Activated CD4-positive, alpha-beta T cell treated with anti-CD3 and anti-CD28 coated beads, Interleukin-10, Interleukin-2, amounts not matched to agents 100 ng/mL and 50 ng/mL, durations not matched to agents 16 hours and 8 hours (primary cell): ENCODE measurements around the gene MYO10.
"Not testable (repeated sequence)": the region's sequence is repeated elsewhere in the genome, so short reads cannot be mapped to it uniquely, and the experiment has no call there.

ENCODE experiments used
- DNase-seq: peaks from one replicate; pipeline ENCODE4 v3.0.0-alpha.2; 2020

Gene MYO10

DNA sequence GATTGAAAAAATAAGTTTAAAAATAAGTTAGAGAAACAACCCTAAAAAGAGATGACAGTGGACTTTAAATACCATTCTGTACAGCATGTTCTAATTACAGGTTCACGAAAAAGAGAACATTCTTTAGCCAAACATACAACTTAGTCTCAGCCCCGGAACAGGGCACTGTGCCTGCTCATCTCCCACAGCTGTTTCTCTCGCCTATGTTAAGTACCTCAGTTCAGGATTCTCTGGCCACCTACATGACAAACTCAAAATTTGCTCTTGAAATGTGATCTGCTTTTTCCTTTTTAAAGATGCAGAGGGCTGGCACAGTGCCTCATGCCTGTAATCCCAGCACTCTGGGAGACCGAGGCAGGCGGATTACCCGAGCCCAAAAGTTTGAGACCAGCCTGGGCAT is 52.3 kb downstream of the MYO10 start:
- DNase-seq = no peak

DNA sequence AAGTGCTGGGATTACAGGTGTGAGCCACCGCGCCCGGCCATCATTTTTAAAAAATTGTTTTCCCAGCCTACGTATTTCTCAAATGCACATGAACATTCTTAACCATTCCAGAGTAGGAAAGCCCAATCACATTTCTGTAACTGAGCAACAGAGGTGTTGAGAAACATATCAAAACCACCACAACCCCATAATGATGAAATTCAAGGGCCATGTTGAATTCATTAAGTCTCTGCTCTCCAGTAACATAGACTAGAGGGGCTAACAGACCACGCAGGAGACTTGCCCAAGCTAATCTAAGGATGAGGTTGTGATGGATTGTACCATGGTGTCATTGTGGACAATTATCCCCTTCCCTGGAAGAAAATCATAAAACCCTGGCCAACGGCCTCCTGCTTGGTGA is 52.9 kb downstream of the MYO10 start:
- no peak for DNase-seq

DNA sequence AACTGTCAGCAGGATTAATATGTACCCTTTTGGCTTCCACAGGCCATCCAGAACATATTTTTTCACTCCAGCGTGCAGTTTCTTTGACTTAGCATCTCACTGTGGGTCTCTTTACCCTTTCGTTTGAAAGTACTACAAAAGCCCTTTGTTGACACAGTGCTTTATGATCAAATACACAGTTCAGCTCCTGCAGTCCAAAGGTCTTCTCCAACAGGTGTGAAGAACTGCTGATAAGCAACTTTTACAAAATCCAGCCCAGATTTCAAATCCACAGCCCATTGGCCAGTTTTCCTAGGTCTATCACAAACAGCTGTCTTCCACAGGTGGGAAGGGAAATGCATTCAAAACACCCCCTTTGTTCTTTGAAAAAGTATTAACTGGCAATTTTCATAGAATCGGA is 54.8 kb downstream of the MYO10 start:
- DNase-seq = no peak

DNA sequence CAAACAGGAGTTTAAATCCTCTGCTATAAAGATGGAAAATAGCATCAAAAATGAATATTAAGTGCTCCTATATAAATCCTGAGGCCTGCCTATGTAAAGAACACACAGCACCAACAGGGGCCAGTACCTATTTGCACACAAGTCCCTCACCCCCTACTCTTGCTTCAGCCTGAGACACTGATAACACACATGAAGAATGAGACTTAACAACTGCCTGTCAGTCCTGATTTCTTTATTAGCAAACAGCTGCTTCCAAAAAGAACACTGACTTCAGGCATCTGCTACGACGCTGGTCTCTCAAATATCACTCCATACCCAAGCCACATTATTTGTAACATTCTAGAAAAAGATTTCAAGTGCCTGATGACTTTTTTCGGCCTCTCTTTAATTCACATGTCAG is 55.5 kb downstream of the MYO10 start:
- DNase-seq = no peak

DNA sequence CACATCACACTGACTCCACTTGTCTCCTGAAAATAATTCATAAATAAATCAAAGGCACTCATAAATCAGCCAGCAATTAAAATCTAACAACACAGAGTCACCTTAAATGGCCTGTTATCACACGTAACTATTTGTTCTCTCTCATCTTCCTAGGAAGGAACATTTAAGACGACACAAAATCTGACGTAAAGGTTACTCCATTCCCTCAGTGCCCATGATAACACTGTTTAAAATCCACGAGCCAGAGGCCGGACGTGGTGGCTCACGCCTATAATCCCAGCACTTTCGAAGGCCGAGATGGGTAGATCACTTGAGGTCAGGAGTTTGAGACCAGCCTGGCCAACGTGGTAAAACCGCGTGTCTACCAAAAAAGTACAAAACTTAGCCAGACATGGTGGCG is 56.4 kb downstream of the MYO10 start:
- no peak for DNase-seq

DNA sequence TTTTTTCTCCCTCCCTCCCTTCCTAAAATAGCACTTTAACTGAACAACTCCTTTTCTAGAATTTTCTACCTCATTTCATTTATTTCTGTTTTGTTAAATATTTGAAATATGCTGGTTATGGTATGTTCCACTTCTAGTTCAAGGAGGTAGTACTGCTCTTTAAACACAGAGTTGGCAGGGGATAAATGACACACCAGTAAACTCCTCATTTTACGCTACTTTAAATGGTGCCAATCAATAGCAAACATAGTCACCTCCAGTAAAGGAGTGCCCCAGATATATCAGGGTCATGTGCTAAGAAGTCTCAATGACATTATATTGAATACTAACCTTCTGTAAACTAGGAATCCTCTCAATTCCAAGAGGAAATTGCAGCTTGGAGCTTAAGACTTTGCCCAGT is 56.9 kb downstream of the MYO10 start:
- no peak for DNase-seq

DNA sequence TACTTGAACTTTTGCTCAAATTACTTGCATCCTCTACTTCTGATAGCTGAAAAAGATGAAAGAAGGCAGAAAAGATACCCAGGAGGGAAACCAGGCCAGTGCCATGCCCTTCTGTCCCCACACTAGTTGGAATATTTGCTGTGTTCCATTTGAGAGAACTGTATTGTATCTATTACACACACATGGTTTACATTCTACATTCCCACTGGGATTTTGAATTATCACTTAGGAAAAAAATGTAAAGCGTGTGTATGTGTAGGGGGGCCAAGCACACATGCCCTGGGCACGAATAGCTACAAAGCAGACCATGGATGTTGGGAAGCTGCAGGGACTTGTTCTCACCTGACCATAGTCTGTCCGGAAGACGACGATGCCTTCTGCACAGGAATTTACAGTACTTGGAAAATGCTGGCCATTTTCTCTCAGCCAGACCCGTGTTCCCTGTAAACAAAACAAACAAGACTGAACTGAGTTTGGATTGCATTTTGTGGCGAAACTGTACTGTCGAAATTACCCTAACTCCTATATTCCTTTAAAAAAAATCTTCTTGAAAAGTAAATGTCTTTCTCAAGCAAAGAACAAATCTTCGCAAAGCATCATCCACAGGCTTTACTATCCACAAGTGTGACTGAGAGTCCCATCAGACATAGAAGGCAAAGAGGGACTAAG is 58.7 kb downstream of the MYO10 start:
- no peak for DNase-seq

DNA sequence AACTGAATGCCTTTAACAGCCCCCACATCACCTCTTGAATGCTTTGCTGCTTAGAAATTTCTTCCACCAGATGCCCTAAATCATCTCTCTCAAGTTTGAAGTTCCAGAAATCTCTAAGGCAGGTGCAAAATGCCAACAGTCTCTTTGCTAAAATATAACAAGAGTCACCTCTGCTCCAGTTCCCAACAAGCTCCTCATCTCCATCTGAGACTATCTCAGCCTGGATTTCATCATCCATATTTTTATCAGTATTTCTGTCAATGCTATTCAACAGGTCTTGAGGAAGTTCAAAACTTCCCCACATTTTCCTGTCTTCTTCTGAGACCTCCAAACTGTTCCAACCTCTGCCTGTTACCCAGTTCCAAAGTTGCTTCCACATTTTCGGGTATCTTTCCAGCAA is 61.7 kb downstream of the MYO10 start:
- DNase-seq = not testable (repeated sequence)

DNA sequence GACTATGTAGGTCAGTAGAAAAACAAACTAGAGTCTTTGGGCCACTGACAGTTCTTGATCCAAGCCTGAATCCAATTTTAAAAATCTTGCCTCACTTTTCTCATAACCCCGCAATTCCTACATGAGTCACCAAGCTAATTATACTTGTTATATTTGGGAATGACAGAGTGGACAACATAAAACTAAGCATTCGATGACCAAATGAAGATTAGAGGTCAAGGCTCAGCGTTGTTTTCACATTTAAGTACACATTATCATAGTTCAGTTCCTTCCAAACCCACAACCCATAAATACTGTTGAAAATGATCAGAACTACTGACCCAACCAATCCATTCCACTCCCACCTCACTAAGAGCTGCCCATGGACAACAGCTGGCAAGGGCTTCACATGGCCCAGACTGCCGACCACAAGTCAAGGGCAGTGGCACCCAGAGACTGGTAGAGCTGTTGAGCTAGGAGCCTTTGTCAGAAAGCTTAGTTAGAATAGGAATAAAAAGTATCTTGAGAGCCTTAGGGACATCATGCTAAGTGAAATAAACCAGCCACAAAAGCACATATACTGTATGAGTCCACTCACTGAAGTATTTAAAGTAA is 64.2 kb downstream of the MYO10 start:
- no peak for DNase-seq

DNA sequence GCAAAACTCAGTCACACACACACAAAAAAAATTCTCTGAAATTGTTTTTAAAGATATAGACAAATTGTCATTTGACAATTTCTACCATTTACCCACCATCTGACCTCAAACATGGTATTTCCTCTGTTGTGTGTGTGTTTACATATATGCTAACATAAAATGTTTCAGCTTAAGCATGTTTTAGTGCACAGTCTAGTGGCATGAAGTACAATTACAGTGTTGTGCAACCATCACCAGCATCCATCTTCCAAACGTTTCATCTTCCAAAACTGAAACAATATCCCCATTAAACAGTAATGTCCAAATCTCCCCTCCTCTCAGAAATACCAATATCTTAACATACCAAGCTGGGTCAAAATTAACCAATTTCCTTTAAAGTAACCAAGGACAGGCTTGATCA is 65.2 kb downstream of the MYO10 start:
- no peak for DNase-seq

DNA sequence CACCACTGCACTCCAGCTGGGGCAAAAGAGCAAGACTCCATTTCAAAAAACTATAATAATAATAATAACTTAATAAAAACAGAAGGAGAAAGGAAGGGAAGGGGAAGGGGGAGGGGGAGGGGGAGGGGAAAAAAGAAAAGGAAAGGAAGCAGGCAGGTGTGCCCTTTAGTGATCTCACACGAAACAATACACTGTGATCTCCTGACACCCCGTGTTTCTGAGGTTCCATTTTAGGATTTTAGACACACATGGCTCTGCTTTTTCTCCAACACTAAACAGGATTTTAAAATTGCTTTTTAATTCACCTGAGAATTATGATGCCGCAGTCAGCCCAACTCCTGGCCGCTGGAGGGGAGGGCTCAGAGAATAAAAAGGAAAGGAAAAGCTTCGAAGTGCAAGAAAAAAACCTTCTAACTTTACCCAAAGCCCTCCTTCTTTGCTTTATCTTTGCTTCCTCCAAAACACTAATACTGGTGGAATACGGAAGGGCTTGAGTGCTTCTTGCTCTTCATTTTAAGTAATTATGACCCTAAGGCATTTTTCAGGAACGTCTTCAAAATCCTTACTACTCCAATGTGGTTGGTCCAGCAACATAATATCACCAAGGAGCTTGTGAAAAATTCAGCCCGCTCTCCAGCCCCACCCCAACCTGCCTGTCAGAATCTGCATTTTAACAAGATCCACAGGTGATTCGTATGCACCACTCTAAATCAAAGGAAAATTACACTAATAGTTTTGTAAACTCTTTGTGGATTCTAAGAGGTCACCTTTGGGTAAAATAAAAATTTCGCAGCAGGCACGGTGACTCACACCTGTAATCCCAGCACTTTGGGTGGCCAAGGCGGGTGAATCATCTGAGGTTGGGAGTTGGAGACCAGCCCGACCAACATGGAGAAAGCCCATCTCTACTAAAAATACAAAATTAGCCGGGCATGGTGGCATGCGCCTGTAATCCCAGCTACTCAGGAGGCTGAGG is 66.0 kb downstream of the MYO10 start:
- DNase-seq = no peak

DNA sequence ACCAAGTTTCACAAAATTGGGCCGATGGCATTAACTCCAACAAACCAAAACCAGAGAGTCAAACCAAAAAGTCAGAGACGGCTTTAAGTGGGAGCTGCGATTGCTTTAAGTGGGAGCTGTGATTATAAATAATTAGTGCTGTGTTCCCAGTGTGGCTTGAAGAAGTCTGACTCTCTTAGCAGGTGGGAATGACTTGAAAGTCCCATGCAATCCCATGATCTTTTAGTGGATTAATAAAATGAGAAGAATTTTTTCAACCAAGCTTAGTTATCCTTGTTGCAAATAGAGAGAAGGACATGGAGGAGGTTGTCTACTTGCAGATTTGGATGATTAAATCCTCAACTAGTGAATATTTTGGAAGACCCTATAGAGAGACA is 68.5 kb downstream of the MYO10 start:
- no peak for DNase-seq

DNA sequence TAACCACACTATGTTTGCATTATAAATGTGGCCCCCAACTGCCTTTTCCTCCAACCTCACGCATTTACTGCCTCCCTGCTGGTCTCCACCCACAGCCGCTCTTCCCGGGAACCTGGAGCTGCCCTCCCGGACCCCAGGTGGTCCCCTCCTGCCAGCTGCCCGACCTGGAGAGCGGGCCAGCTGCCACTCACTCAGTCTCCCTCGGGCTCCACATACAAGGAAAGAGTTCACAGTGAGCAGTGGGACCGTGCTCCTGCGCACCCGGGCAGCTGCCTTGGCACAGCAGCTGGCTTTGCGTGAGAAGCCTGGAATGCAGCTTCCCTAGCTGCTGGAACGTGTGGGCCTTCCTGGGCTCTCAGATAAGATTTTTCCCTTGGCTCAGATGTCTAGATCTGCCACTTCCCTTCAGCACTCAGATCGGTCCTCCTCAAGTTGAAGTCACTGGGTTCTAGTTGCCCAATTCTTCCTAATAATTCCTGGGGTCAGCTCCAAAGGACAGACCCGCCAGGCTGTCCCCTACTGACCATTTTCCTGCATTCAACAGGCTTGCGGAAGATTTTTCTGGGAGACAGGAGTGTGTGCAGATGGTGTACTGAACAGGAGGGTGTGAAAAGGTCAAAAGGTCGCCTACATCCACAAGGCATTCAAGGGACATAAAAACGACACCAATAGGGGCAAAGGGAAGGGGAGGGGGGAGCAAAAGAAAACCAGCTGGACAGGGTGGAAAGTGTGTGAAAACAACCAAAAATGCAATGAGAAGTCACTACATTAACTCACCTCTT is 69.1 kb downstream of the MYO10 start:
- no peak for DNase-seq

DNA sequence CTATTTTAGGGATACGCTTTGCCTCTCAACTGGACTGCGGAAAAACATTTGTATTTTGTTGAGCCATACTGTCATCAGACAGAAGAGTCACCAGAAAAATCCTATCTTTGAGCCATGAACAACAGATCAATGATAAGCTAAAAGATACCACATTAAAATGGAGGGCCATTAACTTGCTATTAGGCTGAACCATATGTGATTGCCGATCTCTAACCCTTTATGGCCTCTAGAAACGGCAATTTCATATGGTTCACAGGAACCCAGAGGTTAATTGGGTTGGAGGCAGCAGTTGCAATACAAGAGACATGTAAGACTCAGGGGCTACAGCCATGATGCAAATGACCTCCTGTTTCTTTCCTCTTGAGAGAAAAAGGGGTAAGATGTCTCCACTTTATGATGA is 69.8 kb downstream of the MYO10 start:
- no peak for DNase-seq

DNA sequence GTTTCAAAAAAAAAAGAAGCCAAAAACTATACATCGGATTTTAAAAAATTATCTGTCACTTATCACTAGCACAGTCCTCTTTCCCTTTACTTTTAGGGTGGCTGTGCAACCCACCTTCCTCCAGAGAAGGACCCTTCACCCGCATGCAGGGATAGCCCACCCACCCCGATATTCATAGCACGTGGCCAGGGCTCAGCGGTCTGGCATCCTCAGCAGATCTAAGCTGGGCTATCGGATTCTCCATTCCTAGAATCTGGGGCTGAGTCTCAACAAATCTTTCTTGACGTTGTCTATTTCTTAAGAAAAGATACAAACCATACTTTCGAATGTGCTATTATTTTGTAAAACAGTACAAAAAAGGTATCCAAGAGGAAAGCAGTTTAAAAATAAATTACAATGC is 70.9 kb downstream of the MYO10 start:
- DNase-seq = no peak

DNA sequence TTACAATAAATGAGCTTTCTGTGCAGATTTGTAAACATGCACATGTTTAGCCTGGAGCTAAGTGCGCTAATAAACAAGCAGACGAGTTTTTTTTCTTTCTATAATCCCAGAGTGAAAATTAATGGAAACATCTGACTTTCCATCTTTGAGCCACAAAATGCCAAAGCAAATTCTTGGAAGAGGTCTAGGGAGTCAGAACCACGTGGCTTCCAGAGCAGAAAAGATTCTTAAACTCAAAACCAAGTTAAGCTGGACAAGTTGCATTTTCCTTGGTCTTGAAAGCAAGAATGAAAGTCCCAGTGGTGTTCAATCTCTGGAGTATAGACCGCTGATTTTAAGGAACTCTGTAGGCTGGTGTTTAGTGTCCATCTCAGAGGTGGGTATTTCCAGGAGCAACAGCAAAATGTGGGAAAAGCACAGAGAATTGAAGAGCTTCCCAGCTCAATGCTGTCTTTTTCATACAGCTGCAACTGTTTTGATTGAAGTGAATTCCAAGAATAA is 71.4 kb downstream of the MYO10 start:
- DNase-seq = no peak

DNA sequence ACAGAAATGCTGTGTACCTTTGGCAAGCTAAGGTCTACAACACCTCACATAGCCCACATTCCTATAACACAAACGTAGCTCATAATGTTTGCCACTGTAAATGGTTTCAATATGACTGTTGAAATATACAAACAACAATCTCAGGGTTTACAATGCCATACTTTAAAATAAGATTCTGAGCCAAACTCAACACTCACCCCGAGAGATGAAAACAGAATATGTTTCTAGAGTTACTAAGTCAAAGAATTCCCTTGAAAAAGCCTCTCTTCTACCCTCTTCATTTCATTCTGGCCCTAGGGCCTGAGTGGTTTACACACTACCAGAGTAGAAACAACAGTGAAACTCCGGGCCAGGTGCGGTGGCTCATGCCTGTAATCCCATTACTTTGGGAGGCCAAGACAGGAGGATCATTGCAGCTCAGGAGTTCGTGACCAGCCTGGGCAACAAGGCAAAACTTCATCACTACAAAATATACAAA is 72.6 kb downstream of the MYO10 start:
- DNase-seq = no peak

DNA sequence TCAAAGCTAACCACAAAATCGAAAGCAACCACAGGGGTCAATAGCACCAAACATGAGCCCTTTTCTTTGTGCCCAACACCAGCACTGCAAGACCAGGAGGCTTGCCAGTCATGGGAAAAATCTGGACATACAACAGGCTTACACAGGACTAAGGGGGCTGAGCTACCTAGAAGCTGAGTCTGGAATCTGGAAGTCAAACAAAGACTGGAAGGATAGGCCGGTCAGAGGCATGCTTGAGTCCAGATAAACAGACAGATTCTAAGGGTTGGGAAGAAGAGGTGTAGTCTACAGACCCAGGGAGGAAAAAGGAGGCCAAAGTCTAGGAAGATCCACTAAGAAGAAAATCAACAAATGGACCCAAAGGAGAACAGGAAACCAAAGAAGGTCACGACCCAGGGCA is 73.3 kb downstream of the MYO10 start:
- DNase-seq = no peak

DNA sequence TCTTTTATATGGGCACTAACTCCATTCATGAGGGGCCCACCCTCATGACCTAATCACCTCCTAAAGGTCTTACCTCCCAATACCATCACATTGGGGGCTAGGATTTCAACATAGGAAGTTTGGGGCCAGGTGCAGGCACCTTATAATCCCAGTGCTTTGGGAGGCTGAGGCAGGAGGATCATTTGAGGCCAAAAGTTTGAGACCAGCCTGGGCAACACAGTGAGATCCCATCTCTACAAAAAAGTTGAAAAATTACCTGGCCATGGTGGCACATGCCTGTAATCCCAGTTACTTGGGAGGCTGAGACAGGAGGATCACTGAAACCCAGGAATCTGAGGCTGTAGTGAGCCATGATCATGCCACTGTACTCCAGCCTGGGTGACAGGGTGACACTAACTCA is 76.7 kb downstream of the MYO10 start:
- no peak for DNase-seq

DNA sequence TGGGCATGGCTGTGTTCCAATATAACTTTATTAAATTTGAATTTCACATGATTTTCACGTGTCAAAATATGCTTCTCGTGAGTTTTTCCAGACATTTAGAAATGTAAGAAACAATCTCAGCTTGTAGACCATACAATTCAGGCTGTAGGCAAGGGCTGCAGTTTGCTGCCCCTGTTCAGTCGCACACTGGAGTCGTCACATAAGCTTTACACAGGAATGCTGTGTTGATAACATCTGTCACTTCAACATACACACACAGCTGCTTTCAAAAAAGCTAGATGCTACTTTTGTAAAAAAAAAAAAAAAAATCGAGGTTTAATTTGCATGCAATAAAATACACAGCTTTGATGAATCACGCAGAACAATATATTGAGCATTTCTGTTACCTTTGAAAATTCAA is 77.9 kb downstream of the MYO10 start:
- no peak for DNase-seq

DNA sequence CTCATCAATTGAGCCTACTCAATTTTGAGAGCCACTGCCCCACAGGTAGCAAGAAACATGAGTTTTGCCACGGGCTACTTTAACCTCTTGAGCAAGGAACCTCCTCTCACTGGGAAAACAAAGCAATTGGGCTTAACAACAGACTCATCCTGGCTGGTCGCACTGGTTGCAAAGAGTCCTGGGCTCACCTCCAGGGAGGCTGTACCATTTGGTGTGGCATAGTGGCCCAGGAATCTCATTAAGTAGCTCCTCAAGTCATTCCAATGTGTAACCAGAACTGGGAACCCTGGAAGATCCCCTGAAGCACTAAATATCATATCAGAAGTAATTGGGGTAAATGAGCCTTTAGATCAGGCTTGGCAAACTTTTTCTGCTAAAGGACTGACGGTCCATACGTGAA is 78.5 kb downstream of the MYO10 start:
- DNase-seq = no peak

DNA sequence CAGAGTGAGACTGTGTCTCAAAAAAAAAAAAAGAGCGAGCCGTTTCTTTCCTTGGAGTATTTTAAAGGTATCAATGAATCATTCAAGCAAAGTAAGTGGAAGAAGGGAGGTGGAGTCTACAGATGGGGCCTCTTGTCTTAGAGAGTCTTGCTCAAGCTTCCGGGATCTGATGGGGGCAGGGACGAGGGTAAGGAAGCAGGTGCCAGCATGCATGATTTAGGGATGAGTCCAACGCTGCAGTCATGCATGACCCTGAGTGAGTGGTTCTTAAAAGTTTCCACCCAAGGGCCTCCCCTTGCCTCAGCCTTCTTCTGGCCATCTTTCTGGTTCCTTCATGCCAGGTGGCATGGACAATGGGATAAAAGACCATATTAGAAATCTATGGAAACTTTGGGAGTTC is 79.6 kb downstream of the MYO10 start:
- DNase-seq = no peak

DNA sequence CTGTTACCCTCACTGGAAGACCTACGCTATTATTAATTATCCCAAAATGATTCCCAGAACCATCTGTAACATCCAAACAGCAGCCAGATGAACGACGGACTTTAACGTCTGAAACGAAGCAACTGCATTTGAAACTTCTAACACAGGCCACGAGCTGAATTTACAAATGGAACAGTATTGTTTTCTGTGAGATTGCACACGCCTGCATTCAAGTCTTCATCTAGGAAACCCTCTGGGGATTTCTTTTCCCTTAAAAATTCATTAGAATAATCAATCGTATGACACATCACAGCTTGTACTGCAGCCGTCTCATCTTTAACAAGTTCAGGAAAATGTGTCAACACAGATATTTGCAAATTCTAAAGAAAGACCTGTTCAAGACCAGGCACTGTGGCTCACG is 80.2 kb downstream of the MYO10 start:
- DNase-seq = no peak
